SKM-1 treated with dmso at 0.1 percent for 144 hours (cell line): ENCODE results near the gene CEMIP.

Experiments used
- DNase-seq: peaks from one replicate; lab custom pipeline; 2025; ENCODE audit not compliant: unreplicated experiment; lab: John Stamatoyannopoulos, UW

The CEMIP gene

GRCh38 chr15:80880086-80880485 is 100.9 kb downstream of the CEMIP start:
- no peak for DNase-seq

DNA sequence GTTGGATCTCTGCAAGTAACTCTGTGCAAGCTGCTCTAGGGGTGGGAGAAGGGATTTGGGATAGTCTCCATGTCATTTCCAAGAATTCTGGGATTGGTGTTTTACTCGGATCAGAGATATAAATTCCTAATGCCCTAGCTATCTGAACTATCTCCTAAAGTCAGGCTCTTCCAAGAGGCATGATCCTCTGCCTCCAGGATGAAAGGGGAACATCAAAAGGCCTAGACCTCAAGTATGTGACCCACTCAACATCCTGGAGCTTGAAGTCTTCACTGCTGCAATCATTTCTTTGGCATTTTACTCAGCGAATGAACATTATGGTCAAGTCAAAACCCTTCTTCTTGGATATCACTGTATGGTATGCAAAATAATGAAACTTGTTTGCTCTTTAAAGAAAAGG is 104.5 kb downstream of the CEMIP start:
- DNase-seq = no peak

GRCh38 chr15:80885016-80885579 is 105.9 kb downstream of the CEMIP start:
- DNase-seq = no peak

DNA sequence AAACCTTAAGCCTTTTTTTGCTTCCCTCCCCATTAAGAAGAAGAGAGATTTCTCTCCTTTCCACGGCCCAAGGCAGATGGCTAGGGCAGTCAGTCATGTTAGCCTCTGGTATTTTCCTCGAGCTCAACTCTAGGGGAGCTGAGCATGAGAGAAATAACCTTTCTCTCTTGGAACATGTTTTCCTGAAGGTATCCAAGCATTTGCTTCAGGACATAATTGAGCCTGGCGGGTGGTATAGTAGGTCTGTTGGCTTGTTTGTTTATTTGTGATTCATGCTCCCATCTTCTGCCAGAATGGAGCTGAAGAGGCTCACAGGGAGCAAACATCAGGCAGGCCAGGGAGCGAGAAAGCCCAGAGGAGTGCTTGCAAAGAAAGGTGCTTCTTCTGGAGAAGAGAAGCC is 108.0 kb downstream of the CEMIP start:
- no peak for DNase-seq

GRCh38 chr15:80888846-80889245 is 109.7 kb downstream of the CEMIP start:
- no peak for DNase-seq

- peak; percentile 39 for DNase-seq
These were observed 111.3 kb downstream of the CEMIP start for GRCh38 chr15:80890341-80891005.

DNA sequence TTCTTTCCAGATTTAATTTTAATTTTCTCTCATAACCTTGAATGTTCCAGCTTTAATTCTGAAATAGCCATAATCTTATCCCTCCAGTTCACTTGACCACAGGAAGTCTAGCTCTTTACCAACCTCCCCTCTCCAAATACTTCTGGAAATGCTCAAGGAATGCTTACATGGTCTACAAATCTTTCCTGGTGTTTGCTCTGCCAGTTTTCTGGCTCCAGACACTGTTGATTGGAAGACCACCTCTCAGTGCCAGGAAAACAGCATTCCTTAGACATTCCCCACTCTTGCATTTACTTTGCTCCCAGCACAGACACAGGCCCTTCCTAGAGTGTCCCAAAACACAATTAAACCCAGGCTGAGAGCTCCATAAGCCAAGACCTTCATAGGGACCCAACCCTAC is 111.8 kb downstream of the CEMIP start:
- no peak for DNase-seq

DNA sequence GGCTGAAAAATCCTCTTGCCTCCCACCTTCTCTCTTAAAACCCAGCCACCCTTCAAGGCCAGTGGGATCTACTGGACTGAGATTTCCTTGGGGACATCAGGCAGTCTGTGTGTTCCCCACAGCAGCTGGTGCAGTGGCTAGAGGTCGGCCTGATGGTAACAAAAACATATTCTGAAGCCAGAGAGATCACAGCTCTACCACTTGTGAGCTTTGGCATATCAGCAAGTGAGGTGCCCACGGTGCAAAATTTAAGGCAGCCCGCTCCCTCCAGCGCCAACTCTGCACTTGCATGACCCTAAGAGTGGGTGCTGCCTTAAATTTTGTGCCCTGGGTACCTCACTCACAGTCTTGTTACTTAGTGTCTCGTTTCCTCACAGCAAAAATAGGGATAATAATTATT is 113.2 kb downstream of the CEMIP start:
- DNase-seq = no peak

- no peak for DNase-seq
These were observed 114.6 kb downstream of the CEMIP start for GRCh38 chr15:80893777-80894176.

DNA sequence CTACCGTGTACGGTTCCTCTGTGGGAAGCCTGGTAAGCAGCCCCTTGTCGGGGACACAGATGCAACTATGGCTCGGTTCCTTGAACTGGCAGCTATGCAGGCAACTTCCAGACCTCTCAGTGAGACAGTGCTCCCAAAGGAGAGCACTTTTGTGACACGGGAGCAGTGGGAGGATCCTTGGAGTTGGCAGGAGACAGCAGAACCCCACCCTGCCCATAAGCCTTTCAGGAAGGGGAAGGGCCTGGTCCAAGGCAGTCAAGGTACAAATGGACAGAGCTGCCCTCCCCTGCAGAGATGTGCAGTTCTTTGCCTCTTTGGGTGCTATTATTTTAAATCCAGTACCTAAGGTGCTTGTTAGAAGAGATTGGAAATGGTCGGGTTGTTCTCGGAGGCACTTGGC is 115.9 kb downstream of the CEMIP start:
- DNase-seq = no peak

GRCh38 chr15:80895965-80896364 is 116.8 kb downstream of the CEMIP start:
- DNase-seq = no peak

DNA sequence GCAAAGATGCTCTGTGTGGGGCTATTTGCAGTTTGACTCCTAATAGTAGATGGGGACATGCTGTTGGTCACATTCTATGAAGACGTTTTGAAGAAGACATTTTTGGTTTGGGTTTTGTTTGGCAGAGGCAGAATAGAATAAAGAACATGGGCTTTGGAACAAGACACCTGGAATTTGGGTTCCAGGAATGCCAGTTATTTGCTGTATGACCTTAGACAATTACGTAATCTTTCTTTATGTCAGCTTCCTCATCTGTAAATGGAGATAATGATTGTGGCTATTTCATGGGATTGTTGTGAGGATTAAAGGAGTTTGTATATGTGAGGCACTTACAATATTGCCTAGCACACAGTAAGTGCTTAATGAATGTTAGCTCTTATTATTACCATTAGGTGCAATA is 118.9 kb downstream of the CEMIP start:
- no peak for DNase-seq

DNA sequence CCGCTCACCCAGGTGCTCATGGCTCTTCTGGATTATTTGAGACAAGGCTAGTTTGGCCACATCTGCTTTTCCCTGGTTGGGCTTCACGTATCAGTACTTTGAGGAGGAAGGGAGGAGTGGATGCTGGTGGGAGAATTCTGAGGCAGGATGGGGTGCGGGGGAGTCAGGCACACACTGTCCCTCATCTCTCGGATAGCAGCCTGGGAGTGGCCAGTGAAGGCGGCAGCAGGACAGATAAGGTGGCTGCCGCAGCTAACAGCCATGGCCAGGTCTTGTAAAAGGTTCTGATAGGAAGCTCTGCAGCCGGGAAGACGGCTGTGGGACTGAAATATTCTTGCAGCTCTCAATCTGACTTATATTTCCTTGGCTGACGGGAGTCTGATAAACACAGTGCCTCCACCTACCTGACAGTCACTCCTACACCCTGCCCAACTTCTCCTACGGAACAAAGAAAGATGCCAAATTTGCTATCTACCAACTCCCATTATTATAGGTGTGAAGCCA is 123.2 kb downstream of the CEMIP start:
- DNase-seq = no peak

DNA sequence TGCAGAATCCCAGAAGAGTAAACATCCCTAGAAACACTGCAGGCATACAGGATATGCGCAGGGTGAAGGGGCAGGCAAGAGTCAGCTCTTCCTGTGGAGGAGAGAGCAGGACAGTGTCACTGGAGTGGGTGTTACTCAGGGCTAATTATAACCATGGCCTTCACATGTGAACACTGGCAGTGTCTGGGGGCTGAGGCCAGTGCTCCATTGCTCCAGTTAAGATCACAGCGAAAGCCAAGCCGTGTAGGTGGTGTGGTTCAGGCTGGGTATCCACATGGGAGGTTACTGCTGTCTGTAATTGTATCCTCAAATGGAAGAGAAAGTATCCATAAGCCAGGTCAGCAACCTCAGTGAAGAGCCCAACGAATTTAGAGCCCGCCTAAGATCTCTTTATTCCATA is 125.8 kb downstream of the CEMIP start:
- DNase-seq = no peak

GRCh38 chr15:80906159-80906766 is 127.1 kb downstream of the CEMIP start:
- no peak for DNase-seq

DNA sequence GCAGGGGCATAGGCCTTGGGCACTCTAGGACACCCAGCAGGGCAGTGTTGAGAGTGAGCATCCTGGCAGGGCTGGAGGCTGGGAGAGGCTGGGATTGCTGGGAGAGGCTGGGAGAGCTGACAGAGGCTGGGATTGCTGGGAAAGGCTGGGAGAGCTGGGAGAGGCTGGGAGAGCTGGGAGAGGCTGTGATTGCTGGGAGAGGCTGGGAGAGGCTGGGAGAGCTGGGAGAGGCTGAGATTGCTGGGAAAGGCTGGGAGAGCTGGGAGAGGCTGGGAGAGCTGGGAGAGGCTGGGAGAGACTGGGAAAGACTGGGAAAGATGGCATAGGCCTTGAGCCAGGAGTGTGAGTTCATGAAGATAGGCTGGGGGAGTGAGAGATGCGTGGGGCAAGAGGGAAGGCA is 132.7 kb downstream of the CEMIP start:
- DNase-seq = no peak

GRCh38 chr15:80912673-80913072 is 133.5 kb downstream of the CEMIP start:
- DNase-seq = no peak

DNA sequence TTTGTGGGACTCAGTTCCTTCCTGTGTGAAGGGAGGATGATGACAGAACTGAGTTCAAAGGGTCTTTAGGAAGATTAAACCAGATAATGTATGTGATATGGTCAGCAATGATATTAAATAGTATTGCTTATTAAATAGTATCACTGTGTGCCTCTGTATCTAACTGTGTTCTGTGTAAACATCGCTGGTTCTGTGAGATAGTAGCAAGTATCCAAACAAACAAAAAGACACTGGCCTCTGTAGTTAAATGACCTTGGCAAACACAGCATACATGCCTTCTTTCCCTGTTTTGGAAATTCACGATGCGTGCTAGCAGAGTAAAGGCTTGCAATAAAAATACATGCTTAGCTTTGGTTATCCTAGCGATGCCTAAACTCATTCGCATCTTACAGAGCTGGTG is 134.4 kb downstream of the CEMIP start:
- no peak for DNase-seq

- no peak for DNase-seq
These were observed 136.3 kb downstream of the CEMIP start for GRCh38 chr15:80915472-80915871.

- DNase-seq = no peak
These were observed 136.9 kb downstream of the CEMIP start for GRCh38 chr15:80916056-80916455.

DNA sequence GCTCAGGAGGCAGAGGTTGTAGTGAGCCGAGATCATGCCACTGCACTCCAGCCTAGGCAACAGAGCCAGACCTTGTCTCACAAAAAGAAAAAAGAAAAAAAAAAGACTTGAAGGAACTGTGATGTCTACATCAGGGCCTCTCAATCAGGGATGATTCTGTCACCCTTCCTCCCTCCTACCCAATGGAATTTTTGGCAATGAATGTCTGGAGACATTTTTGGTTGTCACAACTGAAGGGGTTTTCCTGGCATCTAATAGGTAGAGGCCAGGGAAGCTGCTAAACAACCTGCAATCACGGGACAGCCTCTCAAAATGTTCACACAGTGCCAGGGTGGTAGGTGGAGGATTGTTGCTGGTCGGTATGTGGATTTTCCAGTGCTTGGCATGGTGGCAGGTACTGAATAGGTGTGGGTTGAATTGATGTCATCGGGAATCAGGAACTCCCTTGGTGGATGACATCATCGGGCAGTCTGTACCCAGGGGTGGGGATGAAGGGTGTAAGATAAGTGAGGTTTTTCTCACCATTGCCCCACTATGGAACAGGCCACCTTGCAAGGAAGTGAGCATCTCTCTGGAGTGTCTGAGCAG is 139.1 kb downstream of the CEMIP start:
- DNase-seq = no peak

DNA sequence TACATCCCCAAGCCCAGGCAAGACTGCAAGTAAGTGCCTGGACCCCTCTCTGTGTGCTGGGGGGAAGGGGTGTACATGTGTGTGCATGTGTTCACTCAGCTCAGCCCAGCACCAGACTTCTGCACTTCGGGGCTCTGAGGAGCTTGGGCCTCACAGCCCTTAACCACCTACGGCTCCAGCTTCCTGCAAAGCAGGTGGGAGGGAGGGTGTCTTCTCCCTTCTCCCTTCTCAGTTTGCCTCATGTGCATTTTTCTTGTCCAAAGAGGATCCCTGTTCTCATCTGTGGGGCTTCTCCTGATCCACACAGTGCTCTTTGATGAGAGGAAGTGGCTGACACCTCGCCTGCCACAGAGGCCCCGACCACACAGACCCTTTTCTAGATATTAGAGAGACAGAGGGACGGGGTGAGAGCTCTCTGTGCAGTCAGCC is 141.1 kb downstream of the CEMIP start:
- DNase-seq = no peak
